HG02763 (cell line): ENCODE measurements around the gene ATP11A.
"Not testable (repeated sequence)": the region's sequence is repeated elsewhere in the genome, so short reads cannot be mapped to it uniquely, and the experiment has no call there.

Experiments used
- ATAC-seq: cut with Tn5 transposase; IDR thresholded peaks from one replicate; pipeline ENCODE4 v1.9.1; 2021; ENCODE audit warnings: mild to moderate bottlenecking, moderate library complexity; ENCODE audit not compliant: unreplicated experiment

The ATP11A gene

GRCh38 chr13:112873851-112874750 is 184.3 kb downstream of the ATP11A start:
- ATAC-seq, result peak; percentile 82

GRCh38 chr13:112874751-112875300 is 185.0 kb downstream of the ATP11A start:
- no peak for ATAC-seq

DNA sequence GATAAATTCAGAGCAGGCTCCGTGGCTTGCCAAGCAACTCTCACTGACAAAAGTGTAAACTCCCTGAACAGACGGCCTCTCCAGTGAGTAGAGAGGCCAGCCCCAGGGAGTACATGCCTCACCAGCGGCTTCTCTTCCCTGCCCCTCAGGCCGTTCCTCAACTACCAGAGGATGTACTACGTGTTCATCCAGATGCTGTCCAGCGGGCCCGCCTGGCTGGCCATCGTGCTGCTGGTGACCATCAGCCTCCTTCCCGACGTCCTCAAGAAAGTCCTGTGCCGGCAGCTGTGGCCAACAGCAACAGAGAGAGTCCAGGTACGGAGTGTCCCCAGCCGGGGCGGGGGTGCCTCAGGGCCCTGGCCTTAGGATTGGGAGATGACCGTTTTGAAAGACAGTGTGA is 185.8 kb downstream of the ATP11A start:
- no peak for ATAC-seq

- ATAC-seq, result no peak
Measured at GRCh38 chr13:112876305-112877000, 186.6 kb downstream of the ATP11A start.

DNA sequence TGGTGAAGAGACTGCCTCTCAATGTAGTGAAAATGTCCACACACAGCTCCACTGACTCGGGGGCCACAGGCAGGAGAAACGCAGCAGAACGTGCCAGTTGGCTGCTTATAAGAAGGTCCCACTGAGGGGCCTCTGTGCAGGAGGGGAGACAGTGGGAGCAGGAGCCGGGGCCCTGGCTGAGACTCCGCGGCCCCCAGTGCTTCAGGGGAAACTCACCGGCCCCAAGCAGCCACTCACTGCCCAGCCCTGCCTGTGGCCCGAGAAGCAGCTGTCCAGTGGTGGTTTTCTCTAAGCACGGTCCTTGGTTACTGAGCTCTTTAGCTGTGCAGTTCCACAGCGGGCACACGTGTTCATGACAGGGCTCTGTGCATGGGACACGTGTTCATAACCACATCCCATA is 187.2 kb downstream of the ATP11A start:
- no peak for ATAC-seq

DNA sequence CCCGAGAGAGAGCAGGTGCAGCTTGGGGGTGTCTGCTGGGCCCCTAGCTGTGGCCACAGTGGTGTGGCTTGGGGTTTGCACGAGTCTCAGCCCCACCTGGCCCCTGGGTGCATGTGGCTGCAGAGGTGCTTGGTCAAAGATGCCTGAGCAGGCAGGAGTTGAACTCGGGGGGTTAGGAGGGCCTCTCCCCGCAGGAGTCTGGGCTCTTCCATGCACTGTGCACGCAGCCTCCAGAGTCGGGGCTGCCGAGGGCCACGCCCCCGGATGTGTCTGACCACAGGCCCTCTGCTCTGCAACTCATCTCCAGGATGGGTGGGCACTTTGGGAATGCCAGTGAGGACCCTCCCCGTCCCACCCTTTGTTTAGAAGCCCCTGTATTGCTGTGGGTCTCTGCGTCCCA is 187.7 kb downstream of the ATP11A start:
- no peak for ATAC-seq

GRCh38 chr13:112877976-112878955 is 188.4 kb downstream of the ATP11A start:
- no peak for ATAC-seq

DNA sequence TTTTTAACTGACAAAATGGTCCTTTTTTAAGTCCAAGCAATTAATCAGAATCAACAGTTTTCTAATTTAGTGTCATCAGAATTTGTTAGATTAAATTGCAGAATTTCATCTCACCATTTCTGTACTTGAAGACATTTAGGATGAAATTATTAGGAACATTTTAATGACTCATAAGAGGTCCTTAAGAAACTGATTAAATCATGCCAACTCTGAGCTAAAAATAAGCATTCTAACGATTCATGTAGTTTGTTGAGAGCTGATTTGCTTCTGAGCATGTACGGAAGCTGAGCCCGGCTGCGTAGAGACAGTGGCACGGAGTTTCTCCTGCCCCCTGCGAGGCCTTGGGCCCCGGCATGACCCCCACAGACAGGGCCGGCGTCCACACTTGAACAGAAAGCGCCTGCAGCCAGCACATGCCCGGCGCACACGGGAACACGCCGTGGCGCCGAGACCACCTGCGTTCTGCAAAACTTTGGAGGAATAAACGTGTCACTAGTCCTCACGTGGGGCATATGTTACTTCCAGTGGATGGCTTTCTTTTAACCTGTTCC is 189.5 kb downstream of the ATP11A start:
- ATAC-seq, result no peak

- ATAC-seq, result no peak
Measured at GRCh38 chr13:112880221-112880641, 190.4 kb downstream of the ATP11A start.

GRCh38 chr13:112880976-112881540 is 191.2 kb downstream of the ATP11A start:
- no peak for ATAC-seq

DNA sequence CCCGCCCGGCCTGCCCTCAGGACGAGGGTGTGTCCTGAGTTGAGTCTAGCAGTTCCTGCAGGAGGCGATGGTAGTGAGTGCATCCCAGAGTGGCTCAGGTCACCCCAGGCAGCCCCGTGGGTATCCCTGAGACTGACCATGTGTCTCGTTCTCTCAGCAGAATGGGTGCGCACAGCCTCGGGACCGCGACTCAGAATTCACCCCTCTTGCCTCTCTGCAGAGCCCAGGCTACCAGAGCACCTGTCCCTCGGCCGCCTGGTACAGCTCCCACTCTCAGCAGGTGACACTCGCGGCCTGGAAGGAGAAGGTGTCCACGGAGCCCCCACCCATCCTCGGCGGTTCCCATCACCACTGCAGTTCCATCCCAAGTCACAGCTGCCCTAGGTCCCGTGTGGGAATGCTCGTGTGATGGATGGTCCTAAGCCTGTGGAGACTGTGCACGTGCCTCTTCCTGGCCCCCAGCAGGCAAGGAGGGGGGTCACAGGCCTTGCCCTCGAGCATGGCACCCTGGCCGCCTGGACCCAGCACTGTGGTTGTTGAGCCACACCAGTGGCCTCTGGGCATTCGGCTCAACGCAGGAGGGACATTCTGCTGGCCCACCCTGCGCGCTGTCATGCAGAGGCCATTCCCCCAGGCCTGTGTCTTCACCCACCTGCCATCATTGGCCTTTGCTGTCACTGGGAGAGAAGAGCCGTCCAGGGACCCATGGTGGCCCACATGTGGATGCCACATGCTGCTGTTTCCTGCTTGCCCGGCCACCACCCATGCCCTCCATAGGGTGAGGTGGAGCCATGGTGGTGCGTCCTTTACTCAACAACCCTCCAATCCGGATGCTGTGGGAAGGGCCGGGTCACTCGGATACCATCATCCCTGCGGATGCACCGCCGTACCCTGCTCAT is 192.1 kb downstream of the ATP11A start:
- no peak for ATAC-seq

DNA sequence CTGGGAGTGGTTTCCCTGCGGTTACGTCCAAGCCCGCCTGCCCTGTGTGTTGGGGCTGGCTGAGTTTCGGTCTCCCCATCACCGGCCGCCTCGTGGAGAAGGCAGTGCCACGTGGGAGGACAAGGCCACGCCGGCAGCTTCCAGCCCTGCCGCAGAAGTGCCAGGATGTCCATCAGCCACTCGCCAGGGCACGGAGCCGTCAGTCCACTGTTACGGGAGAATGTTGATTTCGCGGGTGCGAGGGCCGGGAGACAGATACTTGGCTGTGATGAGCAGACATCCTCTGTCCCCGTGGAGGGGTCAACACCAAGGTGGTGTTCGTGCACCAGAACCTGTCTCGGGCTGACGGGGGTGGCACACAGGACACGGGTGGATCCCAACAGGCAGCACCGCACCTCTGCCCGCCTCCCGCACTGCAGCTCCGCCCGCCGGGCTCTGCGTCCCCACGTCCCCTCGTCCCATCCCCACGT is 192.8 kb downstream of the ATP11A start:
- no peak for ATAC-seq

DNA sequence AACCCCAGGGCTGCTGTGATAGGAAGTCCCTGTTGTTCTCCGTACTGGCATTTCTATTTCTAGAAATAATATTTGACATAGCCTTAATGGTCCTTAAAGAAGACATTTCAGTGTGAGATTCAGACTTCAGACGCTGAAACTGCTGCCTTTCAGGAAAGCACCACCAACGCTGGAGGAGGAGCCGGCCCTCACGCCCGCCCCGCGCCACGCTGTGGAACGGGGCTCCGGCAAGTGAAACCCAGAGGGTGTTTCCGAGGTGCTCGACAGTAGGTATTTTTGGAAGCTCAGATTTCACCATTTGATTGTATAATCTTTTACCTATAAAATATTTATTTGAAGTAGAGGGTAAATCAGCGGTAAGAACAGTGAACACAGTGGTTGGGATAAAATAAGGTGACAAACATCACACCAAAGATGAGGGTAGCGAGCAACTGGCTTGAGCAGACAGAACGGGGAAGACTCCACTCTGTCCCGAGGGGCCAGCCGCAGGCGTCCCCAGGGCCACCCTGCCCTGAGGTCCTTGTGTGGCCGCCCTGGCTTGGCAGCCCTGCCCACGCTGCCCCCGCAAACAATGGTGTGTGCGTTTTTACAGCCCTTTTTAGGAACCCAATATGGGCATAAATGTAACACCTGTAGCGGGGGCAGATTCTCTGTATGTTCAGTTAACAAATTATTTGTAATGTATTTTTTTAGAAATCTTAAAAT is 193.6 kb downstream of the ATP11A start:
- no peak for ATAC-seq

GRCh38 chr13:112884700-112885099 is 194.9 kb downstream of the ATP11A start:
- not testable (repeated sequence) for ATAC-seq

DNA sequence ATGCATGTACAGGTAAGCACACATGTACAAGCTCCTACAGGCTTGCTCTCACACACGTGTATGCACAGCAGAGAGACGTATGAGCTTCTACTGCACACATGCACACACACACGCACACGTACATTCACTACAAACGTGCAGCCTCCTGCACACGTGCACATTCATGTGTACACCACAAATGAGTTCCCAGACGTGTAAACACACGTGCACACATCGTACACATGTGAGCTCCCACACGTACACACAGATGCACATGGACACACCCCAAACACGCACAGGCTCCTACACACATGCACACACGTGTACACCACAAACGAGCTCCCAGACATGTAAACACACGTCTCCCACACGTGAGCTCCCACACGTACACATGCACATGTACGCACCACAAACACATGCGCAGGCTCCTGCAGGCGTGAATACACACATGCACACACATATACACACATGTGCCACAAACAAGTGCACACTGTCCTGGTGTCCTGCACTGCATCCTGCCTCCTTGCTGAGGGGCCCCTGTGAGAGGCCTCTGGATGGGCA is 195.5 kb downstream of the ATP11A start:
- no peak for ATAC-seq

DNA sequence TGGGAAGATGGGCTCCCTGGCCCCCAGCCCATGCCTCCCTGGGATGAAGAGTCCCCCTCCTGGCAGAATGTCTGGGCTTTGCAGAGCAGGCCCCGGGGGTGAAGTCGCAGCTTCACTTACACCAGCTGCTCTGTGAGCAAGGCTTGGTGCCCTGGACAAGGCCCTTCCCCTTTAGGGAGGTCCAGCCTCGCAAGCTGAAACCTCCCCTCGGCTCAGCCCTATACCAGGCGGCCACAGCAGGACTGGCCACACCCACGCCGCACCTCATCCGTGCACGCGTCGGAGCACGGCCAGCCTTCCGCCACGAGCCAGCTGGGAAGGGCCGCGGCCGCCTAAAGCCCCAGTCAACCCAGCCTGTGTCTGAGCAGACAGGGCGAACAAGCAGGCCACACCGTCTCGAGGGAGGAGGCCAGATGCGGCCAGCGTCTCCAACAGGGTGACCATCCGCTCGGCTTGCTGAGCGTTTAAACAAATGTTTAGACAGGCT is 196.0 kb downstream of the ATP11A start:
- no peak for ATAC-seq

GRCh38 chr13:112887151-112887550 is 197.3 kb downstream of the ATP11A start:
- no peak for ATAC-seq

DNA sequence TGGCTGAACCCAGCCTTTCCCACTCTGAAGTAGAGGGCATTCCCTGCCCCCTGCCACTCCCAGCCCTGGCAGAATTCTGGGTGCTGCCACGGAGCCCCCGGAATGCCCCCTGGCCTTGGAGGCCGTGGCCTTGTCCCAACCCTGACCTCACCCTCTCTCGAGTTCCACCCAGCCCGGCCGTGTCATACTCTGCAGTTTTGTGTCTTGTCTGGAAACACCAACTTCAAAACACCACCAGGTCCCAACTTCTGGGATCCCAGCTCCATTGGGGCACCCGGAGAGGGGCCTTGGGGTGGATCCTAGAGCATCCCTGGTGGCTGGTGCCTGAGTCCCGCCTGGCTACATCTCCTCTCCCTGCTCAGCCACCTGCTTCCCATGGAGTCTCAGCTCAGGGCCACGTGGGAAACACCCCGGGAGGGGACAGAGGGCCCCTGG is 197.7 kb downstream of the ATP11A start:
- ATAC-seq, result no peak
